HG03045 (cell line): ENCODE measurements around the gene ZBTB18.
A peak's percentile ranks its signal among the peaks of the same experiment; 100 is the strongest.

Experiments used
- ATAC-seq: cut with Tn5 transposase; IDR thresholded peaks from one replicate; pipeline ENCODE4 v1.9.1; 2021; ENCODE audit warnings: mild to moderate bottlenecking, moderate library complexity; ENCODE audit not compliant: unreplicated experiment

ZBTB18 gene

DNA sequence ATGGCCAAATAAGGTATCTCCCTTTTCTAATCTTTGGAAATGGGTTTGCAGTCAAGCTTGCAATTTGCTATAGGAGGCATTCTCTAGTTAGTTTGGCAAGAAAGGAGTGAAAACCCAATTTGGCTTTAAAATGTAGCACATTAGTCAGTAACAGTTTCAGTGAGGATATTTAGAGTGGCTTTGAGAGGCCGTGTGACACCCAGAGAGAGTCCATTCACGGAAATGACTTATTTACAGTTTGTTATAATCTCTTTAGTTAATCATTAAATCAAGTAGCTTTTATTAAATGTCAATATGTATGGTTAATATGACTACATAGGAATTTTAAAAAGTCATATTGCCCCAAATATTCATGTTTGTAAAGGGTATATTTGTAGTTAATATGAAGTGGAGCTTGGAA is 9.6 kb downstream of the ZBTB18 start:
- ATAC-seq = no peak

- ATAC-seq = no peak
Observed at GRCh38 chr1:244062156-244062725, 11.2 kb downstream of the ZBTB18 start.

- ATAC-seq = no peak
Observed at GRCh38 chr1:244063498-244063897, 12.4 kb downstream of the ZBTB18 start.

GRCh38 chr1:244064621-244065020 is 13.5 kb downstream of the ZBTB18 start:
- ATAC-seq = no peak

DNA sequence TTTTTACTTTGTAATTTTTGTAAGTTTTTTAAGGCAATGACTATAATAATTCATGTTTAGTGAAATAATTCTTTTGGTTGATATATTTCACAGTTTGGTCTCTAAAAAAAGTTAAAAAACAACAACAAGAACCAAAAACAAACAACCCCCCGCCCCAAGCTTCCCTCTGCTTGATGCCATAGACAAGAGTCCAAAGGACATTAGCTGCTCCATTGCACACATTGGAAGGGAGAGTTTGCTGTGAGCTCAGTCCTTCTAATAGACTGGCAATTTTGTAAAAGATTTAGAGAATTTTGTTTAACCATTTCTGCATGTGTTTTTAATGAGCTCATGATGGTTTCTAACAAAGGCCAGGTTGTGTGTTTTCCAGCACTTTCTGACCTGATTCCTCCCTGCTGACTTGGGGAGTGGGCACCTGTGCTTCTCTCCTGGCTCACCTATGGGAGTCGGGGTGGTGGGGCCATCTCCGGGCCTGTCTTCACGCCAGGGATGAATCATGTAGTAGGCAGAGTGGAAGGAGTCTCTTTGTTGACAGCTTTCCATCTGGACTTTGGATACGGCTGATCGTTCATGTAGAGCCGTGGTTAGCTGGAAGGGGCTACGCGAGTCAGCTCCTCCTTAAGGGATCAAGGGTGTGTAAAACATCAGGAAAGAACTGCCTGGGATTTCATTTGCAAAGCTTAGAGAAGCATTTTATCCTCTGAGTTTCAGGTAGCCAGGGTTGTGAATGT is 14.1 kb downstream of the ZBTB18 start:
- no peak for ATAC-seq

- ATAC-seq = no peak
Observed at GRCh38 chr1:244065960-244066388, 14.9 kb downstream of the ZBTB18 start.

- ATAC-seq = no peak
Observed at GRCh38 chr1:244066954-244067716, 16.1 kb downstream of the ZBTB18 start.

DNA sequence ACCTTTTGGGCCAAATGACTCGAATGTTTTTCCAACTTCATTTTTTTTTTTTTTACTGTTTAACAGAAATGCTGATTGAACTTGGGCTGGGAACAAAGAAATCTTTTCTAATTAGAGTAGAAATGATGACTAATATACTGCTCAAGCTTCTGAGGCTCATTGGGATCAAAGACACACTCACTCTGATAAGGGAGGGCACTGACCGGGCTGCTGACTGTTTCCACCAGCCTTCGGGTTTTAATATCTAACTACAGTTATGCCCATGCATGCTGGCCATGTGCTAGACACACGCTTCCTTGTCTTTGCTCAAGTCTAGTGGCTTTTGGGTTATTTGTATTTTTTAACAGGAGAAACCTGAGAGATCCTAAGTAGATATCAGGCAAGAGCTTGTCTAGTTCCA is 16.8 kb downstream of the ZBTB18 start:
- ATAC-seq = no peak

GRCh38 chr1:244068567-244068966 is 17.5 kb downstream of the ZBTB18 start:
- ATAC-seq = no peak

- no peak for ATAC-seq
Observed at GRCh38 chr1:244069326-244069898, 18.3 kb downstream of the ZBTB18 start.

- ATAC-seq = peak; percentile 63
Observed at GRCh38 chr1:244074559-244075171, 23.6 kb downstream of the ZBTB18 start.

DNA sequence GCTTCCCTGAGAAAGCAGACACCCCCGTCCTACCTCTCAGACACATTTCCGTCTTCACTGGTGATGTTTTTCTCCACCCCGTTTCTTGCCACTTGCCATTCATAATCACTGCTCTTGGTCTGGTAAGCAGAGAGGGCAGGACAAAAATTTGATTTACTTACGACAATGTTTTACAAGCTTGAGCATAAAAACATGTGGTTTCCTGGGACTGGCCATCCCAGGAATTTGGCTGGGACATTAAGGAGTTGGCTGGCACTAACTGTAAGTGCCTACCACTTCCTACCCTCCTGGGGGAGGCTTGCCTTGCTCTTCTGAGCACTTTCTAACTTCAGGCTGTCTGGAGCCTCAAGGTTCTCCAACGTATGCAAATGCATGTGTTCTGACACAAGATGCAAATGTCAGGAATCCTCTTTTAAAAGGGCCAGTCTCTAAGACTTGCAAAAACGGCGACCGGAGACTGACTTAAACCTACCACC is 24.2 kb downstream of the ZBTB18 start:
- peak; percentile 28 for ATAC-seq

- no peak for ATAC-seq
Observed at GRCh38 chr1:244076740-244077139, 25.7 kb downstream of the ZBTB18 start.

- ATAC-seq = no peak
Observed at GRCh38 chr1:244077473-244078220, 26.6 kb downstream of the ZBTB18 start.

DNA sequence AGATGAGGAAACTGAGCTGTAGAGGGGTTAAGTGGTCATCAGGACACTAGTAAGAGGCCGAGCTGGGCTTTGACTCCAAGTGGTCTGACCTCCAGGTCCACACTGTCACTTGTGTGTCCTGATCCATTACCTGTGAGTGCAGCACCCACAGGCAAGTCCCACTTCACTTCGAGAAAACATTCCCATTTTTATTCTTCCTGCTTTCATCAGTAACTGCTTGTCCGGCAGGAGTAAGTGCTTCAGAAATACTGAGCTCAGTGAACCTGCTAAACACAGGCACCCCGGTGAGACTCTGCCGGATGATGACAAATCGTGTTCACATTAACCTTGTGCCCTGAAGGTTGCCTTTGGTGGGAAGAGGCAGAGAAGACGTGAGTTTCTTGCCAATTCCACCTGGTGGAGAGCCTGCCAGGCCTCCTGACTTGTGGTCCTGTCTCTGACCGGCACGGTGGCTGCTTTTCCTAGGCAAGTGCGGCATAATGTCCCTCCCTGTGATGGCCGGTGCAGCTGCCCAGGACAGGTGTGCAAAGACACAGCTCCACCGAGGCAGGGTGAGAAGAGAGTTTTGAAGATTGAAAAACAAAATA is 29.4 kb downstream of the ZBTB18 start:
- no peak for ATAC-seq

DNA sequence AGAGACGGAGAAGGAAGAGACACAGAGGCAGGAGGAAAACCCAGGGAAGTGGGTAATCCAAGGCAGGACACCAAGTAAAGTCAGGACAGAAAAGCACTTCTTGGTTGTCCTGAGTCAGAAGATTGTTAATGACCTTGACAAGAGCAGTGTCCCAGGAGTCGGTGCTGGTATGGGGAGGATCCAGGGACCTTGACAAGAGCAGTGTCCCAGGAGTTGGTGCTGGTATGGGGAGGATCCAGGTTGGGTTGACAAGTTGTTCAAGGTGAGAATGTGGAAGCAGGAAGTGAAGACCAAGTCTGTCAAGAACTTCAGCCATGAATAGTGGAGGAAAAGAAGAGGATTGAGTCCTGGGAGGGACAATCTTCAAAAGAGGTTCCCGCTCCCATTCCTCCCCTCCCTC is 31.9 kb downstream of the ZBTB18 start:
- no peak for ATAC-seq

- no peak for ATAC-seq
Observed at GRCh38 chr1:244083383-244083943, 32.4 kb downstream of the ZBTB18 start.

- no peak for ATAC-seq
Observed at GRCh38 chr1:244084763-244085162, 33.7 kb downstream of the ZBTB18 start.

- no peak for ATAC-seq
Observed at GRCh38 chr1:244085891-244086290, 34.8 kb downstream of the ZBTB18 start.
